ENCODE measurements around the gene NSUN2. TPM values are rescaled to one million over a fixed set of nuclear protein-coding genes. Genes with fewer than 3 reads are reported as not detected.
A peak's percentile ranks its signal among the peaks of the same experiment; 100 is the strongest.

NSUN2 gene
- total and polyA plus RNA-seq, 7 experiments from 2014 or later, result 25.4 to 87.2 (median 60.1) TPM

GRCh38 chr5:6666762-6667161, 33.9 kb upstream of the NSUN2 start:
- H3K27me3 Mint-ChIP-seq, result no peaks in the 10 kb centered on the region
- no peak overlapping the region for H3K4me3 Mint-ChIP-seq
- H3K4me1 Mint-ChIP-seq, result no peaks in the 10 kb centered on the region
- H3K27ac Mint-ChIP-seq, result no peak overlapping the region
- POLR2A ChIA-PET, result no interaction called here
- ATAC-seq (no peak), DNase-seq (no peak)
- peaks cover 0 to 6% (median 0%) of the 10 kb centered on the region in 3 experiments for H3K36me3 ChIP-seq (ENCODE audit: control insufficient read depth in 2 of 3, insufficient read depth in 3 of 3, low read length in 3 of 3)
- no peak overlapping the region for H3K27ac ChIP-seq (ENCODE audit: low read depth, low read length)
- no peaks in the 10 kb centered on the region for H3K4me1 ChIP-seq (ENCODE audit: control insufficient read depth in 2 of 2, insufficient read depth in 2 of 2, low read length in 2 of 2)
- peaks cover 0 to 4% (median 0%) of the 10 kb centered on the region in 11 donors for H3K9me3 Mint-ChIP-seq
- H3K4me3 ChIP-seq (ENCODE audit: low read length), result no peak overlapping the region
- peaks cover 0 to 46% (median 20%) of the 10 kb centered on the region in 5 donors for H3K36me3 Mint-ChIP-seq
- no peaks in the 10 kb centered on the region for H3K27me3 ChIP-seq (ENCODE audit: control insufficient read depth in 2 of 2, insufficient read depth in 2 of 2, low read length in 2 of 2)
- CTCF ChIA-PET, result no interaction called here
- intact Hi-C loops (cut with micrococcal nuclease), result no loop called here
- H3K9me3 ChIP-seq (ENCODE audit: control insufficient read depth in 2 of 3, low read length in 3 of 3), result no peaks in the 10 kb centered on the region

DNA sequence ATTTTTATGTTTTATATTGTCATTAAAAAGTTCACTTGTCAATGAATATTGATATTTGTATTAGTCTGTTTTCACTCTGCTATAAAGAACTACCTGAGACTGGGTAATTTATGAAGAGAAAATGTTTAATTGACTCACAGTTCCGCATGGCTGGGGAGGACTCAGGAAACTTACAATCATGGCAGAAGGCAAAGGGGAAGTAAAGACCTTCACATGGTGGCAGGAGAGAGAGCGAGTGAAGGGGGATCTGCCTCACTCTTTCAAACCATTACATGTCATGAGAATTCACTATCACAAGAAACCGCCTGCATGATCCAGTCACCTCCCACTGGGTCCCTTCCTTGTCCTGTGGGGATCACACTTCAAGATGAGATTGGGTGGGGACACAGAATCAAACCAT, 27.8 kb upstream of the NSUN2 start:
- Mint-ChIP-seq H3K9me3 (peaks cover 4 to 15% (median 12%) of the 10 kb centered on the region in 11 donors), H3K27me3 (no peaks in the 10 kb centered on the region), H3K27ac (no peak overlapping the region), H3K4me1 (peaks cover 0 to 10% (median 2%) of the 10 kb centered on the region in 7 donors), H3K4me3 (no peak overlapping the region), H3K36me3 (peaks cover 17 to 37% (median 27%) of the 10 kb centered on the region in 5 donors)
- Histone ChIP-seq H3K4me1 (ENCODE audit: control insufficient read depth in 2 of 2, insufficient read depth in 2 of 2, low read length in 2 of 2) (no peaks in the 10 kb centered on the region), H3K27me3 (ENCODE audit: control insufficient read depth in 2 of 2, insufficient read depth in 2 of 2, low read length in 2 of 2) (no peaks in the 10 kb centered on the region), H3K27ac (ENCODE audit: low read depth, low read length) (no peak overlapping the region), H3K4me3 (ENCODE audit: low read length) (no peak overlapping the region), H3K36me3 (ENCODE audit: control insufficient read depth in 2 of 3, insufficient read depth in 3 of 3, low read length in 3 of 3) (no peaks in the 10 kb centered on the region), H3K9me3 (ENCODE audit: control insufficient read depth in 2 of 3, low read length in 3 of 3) (peaks cover 0 to 10% (median 0%) of the 10 kb centered on the region in 3 experiments)
- DNase-seq, result no peak
- intact Hi-C loops (cut with micrococcal nuclease), result no loop called here
- ATAC-seq, result no peak
- POLR2A ChIA-PET, result no interaction called here
- CTCF ChIA-PET, result no interaction called here

GRCh38 chr5:6659941-6660684, 27.3 kb upstream of the NSUN2 start:
- peaks cover 0 to 10% (median 2%) of the 10 kb centered on the region in 7 donors for H3K4me1 Mint-ChIP-seq
- H3K4me1 ChIP-seq (ENCODE audit: control insufficient read depth in 2 of 2, insufficient read depth in 2 of 2, low read length in 2 of 2), result no peaks in the 10 kb centered on the region
- POLR2A ChIA-PET, result no interaction called here
- ATAC-seq (peak; percentile 26), DNase-seq (no peak)
- H3K4me3 Mint-ChIP-seq, result peak overlapping the region in 2 of 10 donors; percentile 32 to 44
- no peaks in the 10 kb centered on the region for H3K27me3 ChIP-seq (ENCODE audit: control insufficient read depth in 2 of 2, insufficient read depth in 2 of 2, low read length in 2 of 2)
- H3K27me3 Mint-ChIP-seq, result no peaks in the 10 kb centered on the region
- H3K9me3 Mint-ChIP-seq, result peaks cover 5 to 21% (median 16%) of the 10 kb centered on the region in 11 donors
- peak overlapping the region in 1 of 9 donors; percentile 65 for H3K27ac Mint-ChIP-seq
- H3K36me3 ChIP-seq (ENCODE audit: control insufficient read depth in 2 of 3, insufficient read depth in 3 of 3, low read length in 3 of 3), result no peaks in the 10 kb centered on the region
- CTCF ChIA-PET, result no interaction called here
- H3K4me3 ChIP-seq (ENCODE audit: low read length), result no peak overlapping the region
- H3K9me3 ChIP-seq (ENCODE audit: control insufficient read depth in 2 of 3, low read length in 3 of 3), result peaks cover 0 to 10% (median 0%) of the 10 kb centered on the region in 3 experiments
- H3K36me3 Mint-ChIP-seq, result peaks cover 22 to 40% (median 33%) of the 10 kb centered on the region in 5 donors
- intact Hi-C loops (cut with micrococcal nuclease), result no loop called here
- H3K27ac ChIP-seq (ENCODE audit: low read depth, low read length), result no peak overlapping the region

- Histone ChIP-seq H3K4me3 (ENCODE audit: low read length) (no peak overlapping the region), H3K9me3 (ENCODE audit: control insufficient read depth in 2 of 3, low read length in 3 of 3) (peaks cover 0 to 10% (median 0%) of the 10 kb centered on the region in 3 experiments), H3K27ac (ENCODE audit: low read depth, low read length) (no peak overlapping the region), H3K36me3 (ENCODE audit: control insufficient read depth in 2 of 3, insufficient read depth in 3 of 3, low read length in 3 of 3) (no peaks in the 10 kb centered on the region), H3K4me1 (ENCODE audit: control insufficient read depth in 2 of 2, insufficient read depth in 2 of 2, low read length in 2 of 2) (no peaks in the 10 kb centered on the region), H3K27me3 (ENCODE audit: control insufficient read depth in 2 of 2, insufficient read depth in 2 of 2, low read length in 2 of 2) (no peaks in the 10 kb centered on the region)
- Mint-ChIP-seq H3K4me3 (no peak overlapping the region), H3K36me3 (peaks cover 22 to 49% (median 42%) of the 10 kb centered on the region in 5 donors), H3K4me1 (peaks cover 0 to 10% (median 3%) of the 10 kb centered on the region in 7 donors), H3K27ac (no peak overlapping the region), H3K27me3 (no peaks in the 10 kb centered on the region), H3K9me3 (peaks cover 5 to 21% (median 16%) of the 10 kb centered on the region in 11 donors)
- ChIA-PET POLR2A (no interaction called here), CTCF (no interaction called here)
- no peak for DNase-seq
- intact Hi-C loops (cut with micrococcal nuclease), result no loop called here
- ATAC-seq, result no peak
Measured at GRCh38 chr5:6656680-6657079, 23.8 kb upstream of the NSUN2 start.

- DNase-seq, result no peak
- Mint-ChIP-seq H3K27me3 (no peaks in the 10 kb centered on the region), H3K4me1 (peaks cover 0 to 6% (median 2%) of the 10 kb centered on the region in 7 donors), H3K4me3 (no peak overlapping the region), H3K27ac (no peak overlapping the region), H3K36me3 (peaks cover 22 to 45% (median 40%) of the 10 kb centered on the region in 5 donors), H3K9me3 (peaks cover 5 to 21% (median 16%) of the 10 kb centered on the region in 11 donors)
- Histone ChIP-seq H3K4me3 (ENCODE audit: low read length) (no peak overlapping the region), H3K4me1 (ENCODE audit: control insufficient read depth in 2 of 2, insufficient read depth in 2 of 2, low read length in 2 of 2) (no peaks in the 10 kb centered on the region), H3K27me3 (ENCODE audit: control insufficient read depth in 2 of 2, insufficient read depth in 2 of 2, low read length in 2 of 2) (no peaks in the 10 kb centered on the region), H3K36me3 (ENCODE audit: control insufficient read depth in 2 of 3, insufficient read depth in 3 of 3, low read length in 3 of 3) (no peaks in the 10 kb centered on the region), H3K27ac (ENCODE audit: low read depth, low read length) (no peak overlapping the region), H3K9me3 (ENCODE audit: control insufficient read depth in 2 of 3, low read length in 3 of 3) (peaks cover 0 to 10% (median 0%) of the 10 kb centered on the region in 3 experiments)
- intact Hi-C loops (cut with micrococcal nuclease), result no loop called here
- POLR2A ChIA-PET, result no interaction called here
- ATAC-seq, result no peak
- CTCF ChIA-PET, result no interaction called here
Measured at GRCh38 chr5:6655432-6655831, 22.6 kb upstream of the NSUN2 start.

GRCh38 chr5:6652025-6652424, 19.2 kb upstream of the NSUN2 start:
- Mint-ChIP-seq H3K9me3 (peaks cover 5 to 26% (median 16%) of the 10 kb centered on the region in 11 donors), H3K4me1 (peaks cover 0 to 7% (median 2%) of the 10 kb centered on the region in 7 donors), H3K27me3 (no peaks in the 10 kb centered on the region), H3K36me3 (peaks cover 19 to 42% (median 37%) of the 10 kb centered on the region in 5 donors), H3K4me3 (no peak overlapping the region), H3K27ac (no peak overlapping the region)
- no peak overlapping the region for H3K27ac ChIP-seq (ENCODE audit: low read depth, low read length)
- peaks cover 0 to 7% (median 0%) of the 10 kb centered on the region in 3 experiments for H3K9me3 ChIP-seq (ENCODE audit: control insufficient read depth in 2 of 3, low read length in 3 of 3)
- H3K36me3 ChIP-seq (ENCODE audit: control insufficient read depth in 2 of 3, insufficient read depth in 3 of 3, low read length in 3 of 3), result no peaks in the 10 kb centered on the region
- no peaks in the 10 kb centered on the region for H3K27me3 ChIP-seq (ENCODE audit: control insufficient read depth in 2 of 2, insufficient read depth in 2 of 2, low read length in 2 of 2)
- ATAC-seq, result no peak
- POLR2A ChIA-PET, result no interaction called here
- no peak overlapping the region for H3K4me3 ChIP-seq (ENCODE audit: low read length)
- no peaks in the 10 kb centered on the region for H3K4me1 ChIP-seq (ENCODE audit: control insufficient read depth in 2 of 2, insufficient read depth in 2 of 2, low read length in 2 of 2)
- DNase-seq, result no peak
- CTCF ChIA-PET, result no interaction called here
- intact Hi-C loops (cut with micrococcal nuclease), result no loop called here

DNA sequence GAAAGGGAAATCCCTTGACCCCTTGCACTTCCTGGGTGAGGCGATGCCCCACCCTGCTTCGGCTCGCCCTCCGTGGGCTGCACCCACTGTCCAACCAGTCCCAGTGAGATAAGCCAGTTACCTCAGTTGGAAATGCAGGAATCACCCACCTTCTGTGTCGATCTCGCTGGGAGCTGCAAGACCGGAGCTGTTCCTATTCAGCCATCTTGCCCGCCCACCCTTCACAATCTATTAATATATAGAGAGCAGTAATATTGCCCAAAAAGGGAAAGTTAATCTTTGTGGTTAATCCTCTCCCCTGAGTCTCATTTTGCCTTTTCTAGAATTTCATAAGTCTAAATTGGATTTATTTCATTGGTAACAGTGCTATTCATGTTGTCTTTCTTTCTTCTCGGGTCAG, 16.8 kb upstream of the NSUN2 start:
- Mint-ChIP-seq H3K36me3 (peaks cover 7 to 34% (median 23%) of the 10 kb centered on the region in 5 donors), H3K27ac (no peak overlapping the region), H3K9me3 (peaks cover 0 to 9% (median 2%) of the 10 kb centered on the region in 11 donors), H3K27me3 (no peaks in the 10 kb centered on the region), H3K4me3 (no peak overlapping the region), H3K4me1 (peaks cover 0 to 12% (median 3%) of the 10 kb centered on the region in 7 donors)
- intact Hi-C loops (cut with micrococcal nuclease), result no loop called here
- no peaks in the 10 kb centered on the region for H3K36me3 ChIP-seq (ENCODE audit: control insufficient read depth in 2 of 3, insufficient read depth in 3 of 3, low read length in 3 of 3)
- no peaks in the 10 kb centered on the region for H3K4me1 ChIP-seq (ENCODE audit: control insufficient read depth in 2 of 2, insufficient read depth in 2 of 2, low read length in 2 of 2)
- no peaks in the 10 kb centered on the region for H3K9me3 ChIP-seq (ENCODE audit: control insufficient read depth in 2 of 3, low read length in 3 of 3)
- no peaks in the 10 kb centered on the region for H3K27me3 ChIP-seq (ENCODE audit: control insufficient read depth in 2 of 2, insufficient read depth in 2 of 2, low read length in 2 of 2)
- ChIA-PET CTCF (no interaction called here), POLR2A (no interaction called here)
- H3K4me3 ChIP-seq (ENCODE audit: low read length), result no peak overlapping the region
- ATAC-seq, result no peak
- DNase-seq, result no peak
- no peak overlapping the region for H3K27ac ChIP-seq (ENCODE audit: low read depth, low read length)
